ENCODE measurements around the gene CAPN13. TPM values are rescaled to one million over a fixed set of nuclear protein-coding genes. Genes with fewer than 3 reads are reported as not detected.

Gene CAPN13
- total RNA-seq, 1 experiment from 2014 or later, result not detected

GRCh38 chr2:30802611-30803010 is 4.6 kb downstream of the CAPN13 start:
- Histone ChIP-seq H3K4me3 (ENCODE audit: low read depth in 2 of 2, low read length in 2 of 2) (no peak overlapping the region), H3K27me3 (ENCODE audit: control insufficient read depth, insufficient read depth, low read length) (peaks cover 2% of the 10 kb centered on the region; the same call in 1 of the 2 replicates), H3K4me1 (ENCODE audit: control insufficient read depth, insufficient read depth, low read length) (no peaks in the 10 kb centered on the region), H3K36me3 (ENCODE audit: control insufficient read depth, insufficient read depth, low read length) (no peaks in the 10 kb centered on the region), H3K27ac (ENCODE audit: low read length) (no peak overlapping the region), H3K9me3 (ENCODE audit: control insufficient read depth, insufficient read depth, low read depth, low read length) (no peaks in the 10 kb centered on the region)
- ATAC-seq (no peak), DNase-seq (ENCODE audit: low read depth, low spot score) (no peak)
- in situ Hi-C loops (cut with HindIII; ENCODE audit: low pct_unique_long_range_greater_than_20kb, low sequenced_read_pairs), result no loop called here
- intact Hi-C loops (cut with micrococcal nuclease; ENCODE audit: unreplicated experiment), result no loop called here
- POLR2A ChIA-PET, result no interaction called here
- no TSS peak for BruUV-seq (replicated peaks)
- CTCF ChIA-PET, result no interaction called here
- TF ChIP-seq POLR2AphosphoS5 (IDR thresholded peaks at IDR 0.05; ENCODE audit: low read depth, low read length), result no peak
- TF ChIP-seq TCF7L2 (IDR thresholded peaks at IDR 0.05; ENCODE audit: low read depth, low read length), result no peak
- TF ChIP-seq REST (IDR thresholded peaks at IDR 0.05; ENCODE audit: insufficient read depth in 1 of 2, low read depth in 2 of 2, low read length in 1 of 2), result no peak
- TF ChIP-seq SIN3A (IDR thresholded peaks at IDR 0.05; ENCODE audit: borderline replicate concordance, insufficient read depth, low read depth, low read length), result no peak
- TF ChIP-seq CTCF (IDR thresholded peaks at IDR 0.05), result no peak

GRCh38 chr2:30801821-30802455 is 5.3 kb downstream of the CAPN13 start:
- BruUV-seq (replicated peaks), result no TSS peak
- no peaks in the 10 kb centered on the region for H3K4me1 ChIP-seq (ENCODE audit: control insufficient read depth, insufficient read depth, low read length)
- DNase-seq (ENCODE audit: low read depth, low spot score) (no peak), ATAC-seq (no peak)
- intact Hi-C loops (cut with micrococcal nuclease; ENCODE audit: unreplicated experiment), result no loop called here
- no peak overlapping the region for H3K27ac ChIP-seq (ENCODE audit: low read length)
- TF ChIP-seq TCF7L2 (IDR thresholded peaks at IDR 0.05; ENCODE audit: low read depth, low read length), result no peak
- no peak for TF ChIP-seq POLR2AphosphoS5 (IDR thresholded peaks at IDR 0.05; ENCODE audit: low read depth, low read length)
- no peak for TF ChIP-seq SIN3A (IDR thresholded peaks at IDR 0.05; ENCODE audit: borderline replicate concordance, insufficient read depth, low read depth, low read length)
- TF ChIP-seq CTCF (IDR thresholded peaks at IDR 0.05), result no peak
- H3K4me3 ChIP-seq (ENCODE audit: low read depth in 2 of 2, low read length in 2 of 2), result no peak overlapping the region
- in situ Hi-C loops (cut with HindIII; ENCODE audit: low pct_unique_long_range_greater_than_20kb, low sequenced_read_pairs), result no loop called here
- H3K36me3 ChIP-seq (ENCODE audit: control insufficient read depth, insufficient read depth, low read length), result no peaks in the 10 kb centered on the region
- H3K27me3 ChIP-seq (ENCODE audit: control insufficient read depth, insufficient read depth, low read length), result peaks cover 2% of the 10 kb centered on the region; the same call in 1 of the 2 replicates
- POLR2A ChIA-PET, result no interaction called here
- CTCF ChIA-PET, result no interaction called here
- no peaks in the 10 kb centered on the region for H3K9me3 ChIP-seq (ENCODE audit: control insufficient read depth, insufficient read depth, low read depth, low read length)
